Measurements from ENCODE around the gene PML.

The PML gene

DNA sequence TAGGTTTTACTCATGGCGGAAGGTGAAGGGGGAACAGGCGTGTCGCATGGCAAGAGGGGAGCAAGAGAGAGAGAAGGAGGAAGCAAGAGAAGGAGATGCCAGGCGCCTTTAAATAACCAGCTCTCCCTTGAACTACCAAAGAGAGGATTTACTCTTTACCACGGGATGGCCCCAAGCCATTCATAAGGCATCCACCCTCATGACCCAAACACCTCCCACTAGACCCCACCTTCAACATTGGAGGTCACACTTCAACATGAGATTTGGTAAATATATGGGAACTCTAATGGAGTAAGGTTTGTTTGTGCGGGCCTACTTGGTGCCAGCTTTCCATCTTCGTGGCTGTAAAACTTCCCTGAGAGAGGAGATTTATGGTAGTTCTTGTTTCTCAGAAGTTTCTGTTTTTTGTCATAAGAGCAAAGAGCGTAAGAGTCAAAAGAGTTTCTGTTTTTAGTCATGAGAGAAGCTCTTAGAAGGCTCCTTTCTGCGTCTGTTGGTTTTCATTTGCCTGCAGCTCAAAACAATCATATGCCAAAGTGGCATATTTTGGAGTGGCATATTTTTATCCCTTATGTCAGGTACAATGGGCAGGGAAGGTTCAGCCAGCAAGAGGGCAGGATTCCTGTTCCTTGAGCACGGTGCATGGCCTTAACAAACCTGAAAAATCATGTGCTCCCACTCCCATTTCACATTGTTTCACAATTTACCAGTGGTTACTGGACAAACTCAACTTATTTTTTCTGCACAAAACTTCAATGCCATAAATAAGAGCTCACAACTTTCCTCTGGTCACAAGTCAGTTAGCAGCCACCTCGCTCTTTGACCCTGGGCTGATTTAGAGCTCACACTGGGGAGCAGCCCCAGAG lies 12.5 kb downstream of the PML start:
- Histone ChIP-seq H3K4me3 (ENCODE audit: low read depth, low read length) (no peak overlapping the region), H3K27me3 (no peaks in the 10 kb centered on the region), H3K9me3 (no peaks in the 10 kb centered on the region), H3K36me3 (0 out of 2 replicates have a peak, but pooled peaks cover 4% of the 10 kb centered on the region), H3K4me1 (no peaks in the 10 kb centered on the region; the same call in 1 of the 2 replicates)
- TF ChIP-seq, protein P1, sequence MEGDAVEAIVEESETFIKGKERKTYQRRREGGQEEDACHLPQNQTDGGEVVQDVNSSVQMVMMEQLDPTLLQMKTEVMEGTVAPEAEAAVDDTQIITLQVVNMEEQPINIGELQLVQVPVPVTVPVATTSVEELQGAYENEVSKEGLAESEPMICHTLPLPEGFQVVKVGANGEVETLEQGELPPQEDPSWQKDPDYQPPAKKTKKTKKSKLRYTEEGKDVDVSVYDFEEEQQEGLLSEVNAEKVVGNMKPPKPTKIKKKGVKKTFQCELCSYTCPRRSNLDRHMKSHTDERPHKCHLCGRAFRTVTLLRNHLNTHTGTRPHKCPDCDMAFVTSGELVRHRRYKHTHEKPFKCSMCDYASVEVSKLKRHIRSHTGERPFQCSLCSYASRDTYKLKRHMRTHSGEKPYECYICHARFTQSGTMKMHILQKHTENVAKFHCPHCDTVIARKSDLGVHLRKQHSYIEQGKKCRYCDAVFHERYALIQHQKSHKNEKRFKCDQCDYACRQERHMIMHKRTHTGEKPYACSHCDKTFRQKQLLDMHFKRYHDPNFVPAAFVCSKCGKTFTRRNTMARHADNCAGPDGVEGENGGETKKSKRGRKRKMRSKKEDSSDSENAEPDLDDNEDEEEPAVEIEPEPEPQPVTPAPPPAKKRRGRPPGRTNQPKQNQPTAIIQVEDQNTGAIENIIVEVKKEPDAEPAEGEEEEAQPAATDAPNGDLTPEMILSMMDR (IDR thresholded peaks at IDR 0.05; ENCODE audit: low read depth, low read length), result no peak
- no peak for DNase-seq

DNA sequence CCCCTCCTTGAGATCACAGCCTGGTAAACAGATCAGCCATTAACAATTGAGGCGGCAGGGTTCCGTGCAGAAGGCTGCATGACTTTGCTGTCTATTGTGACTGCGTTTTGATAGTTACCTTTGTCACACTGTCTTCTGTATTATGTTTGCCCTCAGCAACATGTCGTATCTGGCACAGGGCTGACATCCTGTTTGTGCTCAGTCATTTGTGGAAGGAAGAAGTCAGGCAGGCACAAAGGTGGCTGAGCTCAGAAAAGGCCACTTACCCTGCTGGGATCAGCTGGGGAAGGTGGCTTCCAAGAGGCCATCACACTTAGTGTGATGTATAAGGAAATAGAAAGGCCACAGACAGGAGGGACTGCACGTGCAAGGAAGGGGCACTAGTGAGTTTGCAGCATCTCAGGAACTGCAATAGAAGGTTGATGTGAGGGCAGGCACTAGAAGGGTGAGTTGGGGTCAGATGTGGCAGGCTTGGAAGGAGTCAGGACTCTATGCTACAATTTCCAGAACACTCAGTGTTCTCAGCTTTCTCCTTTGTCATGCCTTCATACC lies 13.4 kb downstream of the PML start:
- Histone ChIP-seq H3K4me1 (no peaks in the 10 kb centered on the region; the same call in 1 of the 2 replicates), H3K4me3 (ENCODE audit: low read depth, low read length) (no peak overlapping the region), H3K9me3 (no peaks in the 10 kb centered on the region), H3K27me3 (no peaks in the 10 kb centered on the region), H3K36me3 (0 out of 2 replicates have a peak, but pooled peaks cover 4% of the 10 kb centered on the region)
- TF ChIP-seq, protein P1 (IDR thresholded peaks at IDR 0.05; ENCODE audit: low read depth, low read length), result no peak
- DNase-seq, result no peak

- Histone ChIP-seq H3K27me3 (no peaks in the 10 kb centered on the region), H3K4me1 (no peaks in the 10 kb centered on the region; the same call in 1 of the 2 replicates), H3K36me3 (0 out of 2 replicates have a peak, but pooled peaks cover 4% of the 10 kb centered on the region), H3K9me3 (no peaks in the 10 kb centered on the region), H3K4me3 (ENCODE audit: low read depth, low read length) (no peak overlapping the region)
- no peak for DNase-seq
- TF ChIP-seq, protein P1 (IDR thresholded peaks at IDR 0.05; ENCODE audit: low read depth, low read length), result no peak
Observed at GRCh38 chr15:74008901-74009300, 14.4 kb downstream of the PML start.

DNA sequence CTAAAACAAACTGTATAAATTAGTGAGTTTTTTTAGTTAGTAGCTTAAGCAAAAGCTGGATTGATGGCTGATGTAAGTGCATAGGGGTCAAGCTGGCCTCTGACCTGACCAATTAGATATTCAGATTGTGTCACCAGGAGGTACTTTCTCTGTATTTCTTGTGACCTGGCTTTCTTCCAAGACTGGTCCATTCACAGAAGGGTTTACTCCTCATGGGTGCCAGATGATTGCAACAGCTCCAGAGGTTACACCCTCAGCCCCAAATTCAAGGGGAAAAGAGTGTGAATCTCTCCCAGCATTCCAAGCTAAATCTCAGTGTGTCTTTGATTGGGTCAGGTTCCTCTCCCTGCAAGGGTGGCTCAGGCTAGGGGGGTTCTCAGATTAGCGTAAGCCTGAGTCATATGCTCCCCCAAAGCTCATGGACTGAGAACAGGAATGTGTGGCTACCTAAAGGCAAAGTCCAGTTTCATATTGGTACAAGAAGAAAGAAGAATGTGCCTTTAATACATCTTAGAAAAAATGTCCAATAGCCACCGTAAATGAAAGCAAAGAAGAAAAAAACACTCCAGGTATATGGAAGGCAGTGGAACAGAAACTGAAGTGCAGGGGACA lies 16.5 kb downstream of the PML start:
- Histone ChIP-seq H3K9me3 (no peaks in the 10 kb centered on the region), H3K4me3 (ENCODE audit: low read depth, low read length) (no peak overlapping the region), H3K4me1 (no peaks in the 10 kb centered on the region; the same call in 1 of the 2 replicates), H3K27me3 (no peaks in the 10 kb centered on the region), H3K36me3 (0 out of 2 replicates have a peak, but pooled peaks cover 4% of the 10 kb centered on the region)
- TF ChIP-seq, protein P1 (IDR thresholded peaks at IDR 0.05; ENCODE audit: low read depth, low read length), result no peak
- no peak for DNase-seq

- H3K36me3 ChIP-seq, result 0 out of 2 replicates have a peak, but pooled peaks cover 1% of the 10 kb centered on the region
- no peaks in the 10 kb centered on the region for H3K9me3 ChIP-seq
- no peaks in the 10 kb centered on the region; the same call in 1 of the 2 replicates for H3K4me1 ChIP-seq
- no peak for DNase-seq
- no peak overlapping the region for H3K4me3 ChIP-seq (ENCODE audit: low read depth, low read length)
- TF ChIP-seq, protein P1 (IDR thresholded peaks at IDR 0.05; ENCODE audit: low read depth, low read length), result no peak
- no peaks in the 10 kb centered on the region for H3K27me3 ChIP-seq
Observed at GRCh38 chr15:74011610-74012009, 17.1 kb downstream of the PML start.
